ENCODE data around the gene SENP8. TPM values are rescaled to one million over a fixed set of nuclear protein-coding genes. Genes with fewer than 3 reads are reported as not detected.

The SENP8 gene
- total and polyA plus RNA-seq, 2 of the 4 experiments (the other 2 are of a cell fraction) = 1.6 to 2.9 TPM

DNA sequence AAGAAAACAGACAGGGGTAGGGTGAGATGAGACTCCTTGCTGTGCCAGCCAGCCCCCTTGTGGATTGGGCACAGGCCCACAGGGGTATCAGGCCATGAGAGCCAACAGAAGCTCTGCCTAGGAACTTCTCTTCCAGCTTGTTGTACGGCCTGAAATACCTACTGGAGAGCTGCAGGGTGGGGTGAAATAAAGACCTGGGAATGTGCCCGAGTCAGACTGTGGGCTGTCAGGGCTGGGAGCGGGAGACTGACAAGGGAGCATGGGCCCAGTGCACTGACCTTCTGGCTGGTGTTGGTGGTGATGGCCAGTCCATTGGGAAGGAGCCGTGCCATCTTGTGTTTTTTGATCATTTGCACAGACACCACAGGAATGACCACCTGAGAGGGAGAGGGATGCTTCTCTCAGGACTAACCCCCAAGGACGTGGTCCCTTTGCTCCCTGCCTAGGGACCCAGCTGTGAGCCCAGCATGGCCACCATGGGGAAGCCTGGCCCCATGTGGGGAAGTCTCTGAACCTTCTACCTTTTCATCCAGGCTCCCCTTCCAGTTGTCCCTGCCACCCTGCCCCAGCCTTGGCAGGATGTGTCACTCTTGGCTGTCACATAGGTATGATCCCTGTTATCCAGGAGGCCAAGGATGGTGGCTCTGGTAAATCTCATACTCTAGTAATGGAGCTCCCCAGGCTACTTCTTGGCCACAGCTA lies 48.7 kb downstream of the SENP8 start:
- H2AFZ ChIP-seq (replicated peaks; ENCODE audit: low read length, poor library complexity) = no peak overlapping the region
- no peak overlapping the region for H4K8ac ChIP-seq (ENCODE audit: low read depth in 2 of 2, low read length in 2 of 2)
- dilution Hi-C loops (cut with HindIII; ENCODE audit: low sequenced_read_pairs, unreplicated experiment) = no loop called here
- no peak for ATAC-seq (ENCODE audit: low read depth)
- no peaks in the 10 kb centered on the region for H3K9me3 ChIP-seq (ENCODE audit: control insufficient read depth, insufficient read depth, low read length)
- H3K9ac ChIP-seq (ENCODE audit: low read depth, low read length) = no peak overlapping the region
- H4K20me1 ChIP-seq (ENCODE audit: insufficient read depth, low read length) = no peaks in the 10 kb centered on the region
- H2AK5ac ChIP-seq (ENCODE audit: low read depth, low read length) = no peak overlapping the region
- no peak overlapping the region for H3K56ac ChIP-seq (ENCODE audit: extremely low read depth, insufficient read depth, low read length)
- no peak overlapping the region for H3K4me3 ChIP-seq (ENCODE audit: insufficient read depth, low read depth, low read length)
- POLR2A ChIA-PET (ENCODE audit: unreplicated experiment) = no interaction called here
- no peak overlapping the region for H4K5ac ChIP-seq (ENCODE audit: low read depth, low read length)
- no peak overlapping the region for H3K4ac ChIP-seq (ENCODE audit: low read depth, low read length)
- H3K18ac ChIP-seq (ENCODE audit: low read depth, low read length) = no peak overlapping the region
- H3K79me1 ChIP-seq (ENCODE audit: low read depth in 1 of 2, low read length in 2 of 2) = no peaks in the 10 kb centered on the region
- H3K27ac ChIP-seq (ENCODE audit: insufficient read depth, low read length) = no peak overlapping the region
- WGBS, 2 experiments (ENCODE audit: extremely low coverage in 2 of 2, insufficient read length in 1 of 2) = no CpG with 5 or more reads among the region's 5 CpGs
- DNase-seq = no peak
- TF ChIP-seq MAZ (IDR thresholded peaks at IDR 0.05; ENCODE audit: borderline replicate concordance, low read depth, low read length) = no peak
- TF ChIP-seq FOS (IDR thresholded peaks at IDR 0.05; ENCODE audit: low read depth, low read length) = no peak
- no peak for TF ChIP-seq CTCF (conservative IDR thresholded peaks at IDR 0.05; ENCODE audit: low read depth, low read length)
- TF ChIP-seq NFE2L2 (IDR thresholded peaks at IDR 0.05; ENCODE audit: low read depth, low read length) = no peak
- no peak for TF ChIP-seq CEBPB (IDR thresholded peaks at IDR 0.05; ENCODE audit: low read depth, low read length)
- no peak for TF ChIP-seq BHLHE40 (IDR thresholded peaks at IDR 0.05; ENCODE audit: low read depth, low read length)
- no peak for TF ChIP-seq POLR2A (IDR thresholded peaks at IDR 0.05; ENCODE audit: low read depth, low read length)
- TF ChIP-seq MXI1 (IDR thresholded peaks at IDR 0.05; ENCODE audit: borderline replicate concordance, low read depth, low read length) = no peak
- TF ChIP-seq MAFK (IDR thresholded peaks at IDR 0.05; ENCODE audit: low read depth, low read length) = no peak
- TF ChIP-seq CHD1 (IDR thresholded peaks at IDR 0.05; ENCODE audit: low read depth, low read length) = no peak
- TF ChIP-seq, protein P1, sequence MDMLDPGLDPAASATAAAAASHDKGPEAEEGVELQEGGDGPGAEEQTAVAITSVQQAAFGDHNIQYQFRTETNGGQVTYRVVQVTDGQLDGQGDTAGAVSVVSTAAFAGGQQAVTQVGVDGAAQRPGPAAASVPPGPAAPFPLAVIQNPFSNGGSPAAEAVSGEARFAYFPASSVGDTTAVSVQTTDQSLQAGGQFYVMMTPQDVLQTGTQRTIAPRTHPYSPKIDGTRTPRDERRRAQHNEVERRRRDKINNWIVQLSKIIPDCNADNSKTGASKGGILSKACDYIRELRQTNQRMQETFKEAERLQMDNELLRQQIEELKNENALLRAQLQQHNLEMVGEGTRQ (IDR thresholded peaks at IDR 0.05; ENCODE audit: low read depth, low read length) = no peak
- TF ChIP-seq RFX5 (IDR thresholded peaks at IDR 0.05; ENCODE audit: low read depth, low read length) = no peak
- TF ChIP-seq, protein P2, sequence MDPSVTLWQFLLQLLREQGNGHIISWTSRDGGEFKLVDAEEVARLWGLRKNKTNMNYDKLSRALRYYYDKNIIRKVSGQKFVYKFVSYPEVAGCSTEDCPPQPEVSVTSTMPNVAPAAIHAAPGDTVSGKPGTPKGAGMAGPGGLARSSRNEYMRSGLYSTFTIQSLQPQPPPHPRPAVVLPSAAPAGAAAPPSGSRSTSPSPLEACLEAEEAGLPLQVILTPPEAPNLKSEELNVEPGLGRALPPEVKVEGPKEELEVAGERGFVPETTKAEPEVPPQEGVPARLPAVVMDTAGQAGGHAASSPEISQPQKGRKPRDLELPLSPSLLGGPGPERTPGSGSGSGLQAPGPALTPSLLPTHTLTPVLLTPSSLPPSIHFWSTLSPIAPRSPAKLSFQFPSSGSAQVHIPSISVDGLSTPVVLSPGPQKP (IDR thresholded peaks at IDR 0.05; ENCODE audit: borderline replicate concordance, low read depth, low read length) = no peak
- no peak for TF ChIP-seq RCOR1 (IDR thresholded peaks at IDR 0.05; ENCODE audit: insufficient replicate concordance, low read length)
- TF ChIP-seq RAD21 (IDR thresholded peaks at IDR 0.05; ENCODE audit: low read length) = no peak
- no peak for TF ChIP-seq SMC3 (IDR thresholded peaks at IDR 0.05; ENCODE audit: low read depth, low read length)
- CTCF ChIA-PET = no interaction called here
- peaks cover 12% of the 10 kb centered on the region for H3K4me1 ChIP-seq (ENCODE audit: control insufficient read depth, insufficient read depth, low read length)
- H2BK15ac ChIP-seq (ENCODE audit: low read depth, low read length) = no peak overlapping the region
- peaks cover 71% of the 10 kb centered on the region for H3K27me3 ChIP-seq (ENCODE audit: control insufficient read depth, insufficient read depth, low read length)
- no peak overlapping the region for H2BK120ac ChIP-seq (ENCODE audit: low read depth, low read length)
- in situ Hi-C loops (cut with MboI; ENCODE audit: low sequenced_read_pairs) = no loop called here
- no peaks in the 10 kb centered on the region; the same call in none of the 2 replicates for H3K9me1 ChIP-seq (ENCODE audit: insufficient read depth, low read length)
- no peak overlapping the region for H3K4me2 ChIP-seq (ENCODE audit: low read depth, low read length)
- H4K91ac ChIP-seq (ENCODE audit: insufficient read depth, low read depth, low read length) = no peak overlapping the region
- intact Hi-C loops (cut with micrococcal nuclease) = no loop called here
- H2BK5ac ChIP-seq (ENCODE audit: low read depth, low read length, poor library complexity, severe bottlenecking) = no peak overlapping the region
- no TSS peak for BruUV-seq (replicated peaks)
- H3K23ac ChIP-seq (ENCODE audit: low read depth, low read length) = no peak overlapping the region
- H3K36me3 ChIP-seq (ENCODE audit: control insufficient read depth, insufficient read depth, low read length) = no peaks in the 10 kb centered on the region
- H2AK9ac ChIP-seq (replicated peaks; ENCODE audit: low read depth, low read length, poor library complexity) = no peak overlapping the region
- no peak overlapping the region for H3K14ac ChIP-seq (replicated peaks; ENCODE audit: low read depth, low read length)
- no peak overlapping the region for H2BK20ac ChIP-seq (ENCODE audit: low read depth, low read length)

Data from IMR-90 (cell line).